H1 (cell line): ENCODE results near the gene CD300LF. TPM values are rescaled to one million over a fixed set of nuclear protein-coding genes. Genes with fewer than 3 reads are reported as not detected.
A peak's percentile ranks its signal among the peaks of the same experiment; 100 is the strongest.

Experiments used
- CTCF ChIA-PET: fragments of 300-600 bp; sonication (Branson Sonifier 250); formaldehyde crosslinking; loops from one replicate; lab custom pipeline; 2021; ENCODE audit not compliant: partially characterized antibody; lab: Charles Lee
- POLR2A ChIA-PET: fragments of 300-600 bp; sonication (Branson Sonifier 250); formaldehyde crosslinking; loops from one replicate; lab custom pipeline; 2021; ENCODE audit warnings: inconsistent platforms; ENCODE audit not compliant: partially characterized antibody; lab: Charles Lee
- DNase-seq, 2 experiments: peaks; one replicate each; pipeline versions ENCODE4 v3.0.0 to v3.0.0-alpha.2; 2010 to 2022; ENCODE audit warnings: low spot score in 2 of 2, low read depth in 1 of 2, mixed read lengths in 1 of 2
- FAIRE-seq: peaks from 2 replicates; lab custom pipeline; 2011; peaks lifted over from hg19 to GRCh38; lab: Jason Lieb, UNC
- H2AFZ ChIP-seq: 2 replicates; pipeline ENCODE4 v1.8.1; 2012; ENCODE audit warnings: low read length, inconsistent platforms
- H2AK5ac ChIP-seq: 2 replicates; pipeline ENCODE4 v1.6.1; 2013; ENCODE audit warnings: low read depth, low read length
- H2BK120ac ChIP-seq: replicated peaks from 2 replicates; pipeline ENCODE3; 2013; ENCODE audit warnings: low read depth, low read length, inconsistent platforms
- H2BK12ac ChIP-seq: 2 replicates; pipeline ENCODE4 v1.6.1; 2013; ENCODE audit warnings: low read depth, low read length
- H2BK15ac ChIP-seq: 2 replicates; pipeline ENCODE4 v1.6.1; 2013; ENCODE audit warnings: low read length
- H2BK20ac ChIP-seq: 2 replicates; pipeline ENCODE4 v1.6.1; 2013; ENCODE audit warnings: low read length
- H2BK5ac ChIP-seq: 2 replicates; pipeline ENCODE4 v1.6.1; 2013; ENCODE audit warnings: low read depth, low read length
- H3K14ac ChIP-seq: 2 replicates; pipeline ENCODE4 v1.6.1; 2013; ENCODE audit warnings: inconsistent platforms; ENCODE audit not compliant: insufficient read length
- H3K18ac ChIP-seq: 2 replicates; pipeline ENCODE4 v1.6.1; 2013; ENCODE audit warnings: low read length; ENCODE audit errors: extremely low read depth
- H3K23ac ChIP-seq: 2 replicates; pipeline ENCODE4 v1.6.1; 2013; ENCODE audit warnings: inconsistent platforms; ENCODE audit not compliant: insufficient read length
- H3K23me2 ChIP-seq: 2 replicates; pipeline ENCODE4 v1.6.1; 2013; ENCODE audit warnings: low read depth, low read length
- H3K27ac ChIP-seq: 2 replicates; pipeline ENCODE4 v1.6.1; 2011; ENCODE audit warnings: low read depth, low read length, inconsistent platforms
- H3K27me3 ChIP-seq, 4 experiments: replicated peaks in 1 of 4; 1 replicate in 1 of 4; 2 replicates in 3 of 4; pipeline versions ENCODE4 v1.6.1 to v1.8.1; 2011 to 2013; ENCODE audit warnings: low read length in 3 of 4, mild to moderate bottlenecking in 3 of 4, inconsistent platforms in 2 of 4, mixed read lengths in 2 of 4, moderate library complexity in 1 of 4; ENCODE audit not compliant: control insufficient read depth in 3 of 4, insufficient read depth in 3 of 4; ENCODE audit errors: extremely low read depth in 1 of 4
- H3K36me3 ChIP-seq, 4 experiments: 2 replicates each; pipeline versions ENCODE4 v1.6.1 to v1.8.1; 2011 to 2013; ENCODE audit warnings: mild to moderate bottlenecking in 4 of 4, low read length in 3 of 4, moderate library complexity in 2 of 4, control low read depth in 1 of 4, inconsistent platforms in 1 of 4; ENCODE audit not compliant: insufficient read depth in 4 of 4, control insufficient read depth in 2 of 4
- H3K4ac ChIP-seq: replicated peaks from 2 replicates; pipeline ENCODE3; 2013; ENCODE audit warnings: low read length, low read depth, mixed read lengths, inconsistent platforms; ENCODE audit not compliant: insufficient read length
- H3K4me1 ChIP-seq, 4 experiments: replicated peaks in 1 of 4; 1 replicate in 1 of 4; 2 replicates in 3 of 4; pipeline versions ENCODE4 v1.6.1 to v1.8.1; 2011 to 2013; ENCODE audit warnings: low read length in 3 of 4, inconsistent platforms in 2 of 4, mixed read lengths in 1 of 4; ENCODE audit not compliant: insufficient read depth in 4 of 4, control insufficient read depth in 3 of 4
- H3K4me2 ChIP-seq, 2 experiments: 2 replicates each; pipeline versions ENCODE4 v1.6.1 to v1.8.1; 2011 to 2013; ENCODE audit warnings: low read depth in 2 of 2, low read length in 2 of 2, control low read depth in 1 of 2, inconsistent platforms in 1 of 2, mild to moderate bottlenecking in 1 of 2; ENCODE audit not compliant: insufficient read depth in 1 of 2
- H3K4me3 ChIP-seq, 4 experiments: fragments of 200-600, 300-600 bp in 1 of 4; sonication (generic), shearing (Covaris generic), sonication (Bioruptor Twin) in 1 of 4; 2 replicates each; pipeline versions ENCODE4 v1.5.1 to v1.8.1; 2011 to 2016; ENCODE audit warnings: low read length in 4 of 4, low read depth in 3 of 4, control low read depth in 2 of 4, inconsistent platforms in 2 of 4, mild to moderate bottlenecking in 2 of 4, mixed read lengths in 1 of 4, moderate library complexity in 1 of 4; ENCODE audit not compliant: insufficient read depth in 2 of 4; ENCODE audit errors: extremely low read depth in 1 of 4
- H3K56ac ChIP-seq: replicated peaks from 2 replicates; pipeline ENCODE3; 2013; ENCODE audit warnings: low read depth, mild to moderate bottlenecking, mixed read lengths, low read length, inconsistent platforms; ENCODE audit not compliant: insufficient read length
- H3K79me1 ChIP-seq: 2 replicates; pipeline ENCODE4 v1.6.1; 2013; ENCODE audit warnings: low read depth, low read length, control low read depth
- H3K79me2 ChIP-seq, 2 experiments: 2 replicates each; pipeline versions ENCODE4 v1.6.1 to v1.8.1; 2012 to 2013; ENCODE audit warnings: low read length in 2 of 2, mild to moderate bottlenecking in 2 of 2, inconsistent platforms in 1 of 2; ENCODE audit not compliant: insufficient read depth in 2 of 2, control insufficient read depth in 1 of 2
- H3K9ac ChIP-seq, 4 experiments: replicated peaks in 1 of 4; 1 replicate in 1 of 4; 2 replicates in 3 of 4; pipeline versions ENCODE4 v1.6.1 to v1.8.1; 2011 to 2013; ENCODE audit warnings: low read depth in 3 of 4, low read length in 3 of 4, control low read depth in 2 of 4, mild to moderate bottlenecking in 2 of 4, moderate library complexity in 2 of 4, inconsistent platforms in 1 of 4; ENCODE audit errors: extremely low read depth in 1 of 4
- H3K9me3 ChIP-seq, 2 experiments: 2 replicates each; pipeline versions ENCODE4 v1.6.1 to v1.8.1; 2012 to 2013; ENCODE audit warnings: mild to moderate bottlenecking in 2 of 2, moderate library complexity in 2 of 2, control low read depth in 1 of 2, inconsistent platforms in 1 of 2, low read depth in 1 of 2, low read length in 1 of 2, mixed read lengths in 1 of 2; ENCODE audit not compliant: insufficient read depth in 2 of 2
- H4K20me1 ChIP-seq, 2 experiments: replicated peaks in 1 of 2; 2 replicates each; pipeline versions ENCODE3 to v1.8.1; 2011 to 2013; ENCODE audit warnings: inconsistent platforms in 2 of 2, low read length in 2 of 2, mild to moderate bottlenecking in 1 of 2; ENCODE audit not compliant: insufficient read depth in 2 of 2, control insufficient read depth in 1 of 2
- H4K5ac ChIP-seq: 2 replicates; pipeline ENCODE4 v1.6.1; 2013; ENCODE audit warnings: low read length, low read depth, mixed read lengths, inconsistent platforms; ENCODE audit not compliant: insufficient read length
- H4K8ac ChIP-seq: 2 replicates; pipeline ENCODE4 v1.8.0; 2013; ENCODE audit warnings: mild to moderate bottlenecking, moderate library complexity, low read length, inconsistent platforms; ENCODE audit not compliant: insufficient read depth; ENCODE audit errors: extremely low read depth
- H4K91ac ChIP-seq: replicated peaks from 2 replicates; pipeline ENCODE3; 2013; ENCODE audit warnings: low read length, mixed read lengths, inconsistent platforms; ENCODE audit not compliant: insufficient read length
- ASH2L ChIP-seq: fragments of 200-600, 300-600 bp; sonication (generic); IDR thresholded peaks from one replicate; pipeline ENCODE4 v1.7.1; 2017; ENCODE audit warnings: low read length
- CBX5 ChIP-seq: fragments of 300-800, 300-1000 bp; sonication (generic); IDR thresholded peaks from 2 replicates; pipeline ENCODE4 v1.7.1; 2016; ENCODE audit warnings: antibody characterized with exemption, low read length, low read depth
- CHD1 ChIP-seq: IDR thresholded peaks from 2 replicates; pipeline ENCODE4 v1.6.1; 2012; ENCODE audit warnings: low read depth, low read length, improper control_type of control experiment
- SP1 ChIP-seq: IDR thresholded peaks from 2 replicates; pipeline ENCODE4 v1.6.1; 2011; ENCODE audit warnings: low read depth, low read length
- SUZ12 ChIP-seq: fragments of 200-600 bp; sonication (generic); IDR thresholded peaks from 2 replicates; pipeline ENCODE4 v1.6.1; 2012; ENCODE audit warnings: mild to moderate bottlenecking, inconsistent platforms, low read length, moderate library complexity, mixed read lengths
- TEAD4 ChIP-seq: IDR thresholded peaks from 2 replicates; pipeline ENCODE4 v1.6.1; 2012; ENCODE audit warnings: low read depth, low read length, inconsistent platforms, mixed read lengths
- WGBS, 2 experiments: shearing (Covaris generic) in 1 of 2; methylation state at CpG; one replicate each; pipeline versions ENCODE4 v1.1.6 to v1.1.7; 2013 to 2015; ENCODE audit warnings: low lambda C conversion rate in 2 of 2, mixed read lengths in 2 of 2, inconsistent platforms in 1 of 2, low coverage in 1 of 2, missing lambda C conversion rate in 1 of 2; ENCODE audit not compliant: insufficient replicate concordance in 2 of 2, insufficient coverage in 1 of 2, insufficient read length in 1 of 2; ENCODE audit errors: extremely low coverage in 1 of 2, missing lambda C conversion rate in 1 of 2; 5-methylcytosine and 5-hydroxymethylcytosine counted together
- polyA plus RNA-seq, 7 experiments: library from polyadenylated mRNA; depleted of rRNA in 3 of 7; stranded (reverse) in 5 of 7; unstranded in 2 of 7; fragments of >200 nt in 5 of 7; fragments of 200-250 nt in 2 of 7; gene quantifications; 1 replicate in 5 of 7; 2 replicates in 1 of 7; 4 replicates in 1 of 7; pipeline versions ENCODE4 v1.2.1 to v1.2.3, GENCODE V29; 2011 to 2013; ENCODE audit warnings: missing spikeins in 2 of 7, mixed read lengths in 2 of 7
- total RNA-seq: library from RNA; stranded (reverse); fragmentation: NEBNext Ultra II Directional; extraction: Animal tissue kit (Norgen Biotek cat#: 25700); gene quantifications from 2 replicates; pipeline ENCODE4 v1.2.1, GENCODE V29; 2021

Gene CD300LF
- total and polyA plus RNA-seq, 2 of the 8 experiments (the other 6 are each of a cell fraction or from before 2014, with no cell fraction given) = not detected

DNA sequence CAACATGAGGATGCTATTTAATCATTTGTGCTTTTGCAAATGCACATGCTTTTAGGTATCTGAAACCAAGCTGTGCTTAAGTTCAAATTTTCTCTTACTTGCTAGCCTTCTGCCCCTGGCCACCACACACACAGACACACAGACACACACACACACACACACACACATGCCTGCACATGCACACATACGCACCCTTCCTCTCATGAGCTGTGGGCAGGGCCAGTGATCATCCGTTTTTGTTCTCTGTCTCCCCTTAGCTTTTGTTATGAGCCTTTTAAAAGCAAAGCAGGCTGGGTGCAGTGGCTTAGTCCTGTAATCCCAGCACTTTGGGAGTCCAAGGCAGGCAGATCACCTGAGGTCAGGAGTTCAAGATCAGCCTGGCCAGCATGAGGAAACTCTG lies 34.2 kb downstream of the CD300LF start:
- no peak overlapping the region for H3K27ac ChIP-seq
- H3K4me2 ChIP-seq = peak overlapping the region; percentile 4 to 57; a peak in 3 of 4 replicates
- H3K79me2 ChIP-seq = no peaks in the 10 kb centered on the region
- H3K9me3 ChIP-seq = no peaks in the 10 kb centered on the region
- FAIRE-seq (no peak), DNase-seq (no peak)
- peaks cover 0 to 8% (median 0%) of the 10 kb centered on the region in 4 experiments; a peak in 2 of 7 replicates for H3K27me3 ChIP-seq
- no peak overlapping the region for H3K4ac ChIP-seq
- no peak overlapping the region for H3K14ac ChIP-seq
- H3K4me3 ChIP-seq = no peak overlapping the region
- peaks cover 2% of the 10 kb centered on the region; the same call in 1 of the 2 replicates for H3K23me2 ChIP-seq
- H3K9ac ChIP-seq = no peak overlapping the region
- H4K5ac ChIP-seq = no peak overlapping the region
- peaks cover 0 to 9% (median 6%) of the 10 kb centered on the region in 4 experiments; a peak in 5 of 7 replicates for H3K4me1 ChIP-seq
- H4K91ac ChIP-seq = no peak overlapping the region
- no peak overlapping the region for H2BK15ac ChIP-seq
- no peak overlapping the region for H3K23ac ChIP-seq
- no peaks in the 10 kb centered on the region for H4K20me1 ChIP-seq
- H3K79me1 ChIP-seq = no peaks in the 10 kb centered on the region
- H2AK5ac ChIP-seq = no peak overlapping the region
- no peak overlapping the region for H4K8ac ChIP-seq
- peak overlapping the region; percentile 76; the same call in 1 of the 2 replicates for H2BK20ac ChIP-seq
- H3K56ac ChIP-seq = no peak overlapping the region
- WGBS, 2 experiments = 56% methylated on average over 2 of the region's 2 CpGs; no CpG with 5 or more reads in 1 of the 2 experiments
- H2AFZ ChIP-seq = peak overlapping the region; percentile 87; the same call in 1 of the 2 replicates
- ChIA-PET CTCF (interaction anchor here (0.7 to 2.6 kb wide), 15 partner anchors 8 to 162 kb away, joined by 3 to 9 read pairs (median 3); partner anchors contain the start of gene RAB37), POLR2A (interaction anchor here (1.3 to 1.4 kb wide), 2 partner anchors 19 to 58 kb away, joined by 5 read pairs; partner anchors contain the start of gene RAB37)
- H2BK120ac ChIP-seq = no peak overlapping the region
- H3K18ac ChIP-seq = no peak overlapping the region
- no peak overlapping the region; the same call in 1 of the 2 replicates for H2BK12ac ChIP-seq
- H2BK5ac ChIP-seq = 0 out of 2 replicates have a peak overlapping the region, but pooled peaks have one; percentile 11
- H3K36me3 ChIP-seq = no peaks in the 10 kb centered on the region
- TF ChIP-seq ASH2L (no peak), SUZ12 (no peak), TEAD4 (no peak), CHD1 (no peak), CBX5 (no peak), SP1 (no peak)
